HepG2 (cell line): ENCODE results near the gene CALD1. TPM values are rescaled to one million over a fixed set of nuclear protein-coding genes. Genes with fewer than 3 reads are reported as not detected.

ENCODE experiments used
- ATAC-seq: fragments of 200-7000 bp; cut with Tn5 transposase; 3 replicates; pipeline ENCODE4 v1.9.1; 2020; ENCODE audit warnings: mild to moderate bottlenecking, moderate library complexity
- BruUV-seq: library from RNA; stranded (reverse); fragments of 400-500 nt; replicated peaks from 2 replicates; lab custom pipeline; 2021; lab: Mats Ljungman, UMichigan
- CTCF ChIA-PET: fragments of 300-600 bp; formaldehyde crosslinking; extraction: SDS; loops from one replicate; lab custom pipeline; 2021; ENCODE audit warnings: low total read pairs, inconsistent platforms, low intra/inter-chr PET ratio; lab: Yijun Ruan, JAX
- POLR2A ChIA-PET: fragments of 350-600 bp; sonication (Branson Sonifier 250); formaldehyde crosslinking; loops from one replicate; lab custom pipeline; 2020; ENCODE audit warnings: antibody characterized with exemption, inconsistent platforms; lab: Yijun Ruan, JAX
- DNase-seq: peaks from one replicate; pipeline ENCODE4 v3.0.0-alpha.2; 2015; ENCODE audit warnings: low spot score
- FAIRE-seq: peaks from 3 replicates; lab custom pipeline; 2011; peaks lifted over from hg19 to GRCh38; lab: Jason Lieb, UNC
- H2AFZ ChIP-seq: one replicate; pipeline ENCODE4 v1.6.1; 2011; ENCODE audit warnings: low read length, inconsistent platforms
- H3K27ac ChIP-seq: fragments of 300-600 bp; 3 replicates; pipeline ENCODE4 v1.8.0; 2011; ENCODE audit warnings: mixed run types, mild to moderate bottlenecking, mixed read lengths, low read length, inconsistent platforms; ENCODE audit not compliant: insufficient read depth; ENCODE audit errors: extremely low read length
- H3K27me3 ChIP-seq, 2 experiments: fragments of 200-600 bp in 1 of 2; 2 replicates in 1 of 2; 3 replicates in 1 of 2; pipeline versions ENCODE4 v1.6.0 to v1.8.0; 2011; ENCODE audit warnings: low read length in 2 of 2, mild to moderate bottlenecking in 2 of 2, moderate library complexity in 2 of 2, inconsistent platforms in 1 of 2; ENCODE audit not compliant: insufficient read depth in 2 of 2, control insufficient read depth in 1 of 2
- H3K36me3 ChIP-seq, 2 experiments: fragments of 200-600 bp in 1 of 2; replicated peaks in 1 of 2; 2 replicates in 1 of 2; 3 replicates in 1 of 2; pipeline versions ENCODE4 v1.5.1 to v1.8.0; 2011; ENCODE audit warnings: low read length in 2 of 2, inconsistent platforms in 1 of 2; ENCODE audit not compliant: insufficient read depth in 2 of 2, control insufficient read depth in 1 of 2
- H3K4me1 ChIP-seq: 2 replicates; pipeline ENCODE4 v1.5.1; 2012; ENCODE audit warnings: low read length, inconsistent platforms; ENCODE audit not compliant: insufficient read depth
- H3K4me2 ChIP-seq: 2 replicates; pipeline ENCODE4 v1.6.0; 2011; ENCODE audit warnings: low read depth, low read length, inconsistent platforms
- H3K4me3 ChIP-seq, 3 experiments: fragments of 200-600 bp in 1 of 3; sonication (generic), shearing (Covaris generic) in 1 of 3; replicated peaks in 1 of 3; 2 replicates each; pipeline ENCODE4 v1.5.1; 2011 to 2016; ENCODE audit warnings: low read length in 3 of 3, inconsistent platforms in 2 of 3, low read depth in 2 of 3, mild to moderate bottlenecking in 2 of 3, control low read depth in 1 of 3, mixed read lengths in 1 of 3; ENCODE audit not compliant: insufficient read depth in 1 of 3
- H3K79me2 ChIP-seq: one replicate; pipeline ENCODE4 v1.6.1; 2011; ENCODE audit warnings: low read length, inconsistent platforms; ENCODE audit not compliant: insufficient read depth
- H3K9ac ChIP-seq: 2 replicates; pipeline ENCODE4 v1.6.0; 2011; ENCODE audit warnings: mild to moderate bottlenecking, low read depth, low read length, inconsistent platforms; ENCODE audit not compliant: insufficient read depth
- H3K9me3 ChIP-seq: 2 replicates; pipeline ENCODE4 v1.5.1; 2012; ENCODE audit warnings: mild to moderate bottlenecking, low read length
- H4K20me1 ChIP-seq: 2 replicates; pipeline ENCODE4 v1.6.0; 2011; ENCODE audit warnings: inconsistent platforms, mild to moderate bottlenecking, low read length, moderate library complexity; ENCODE audit not compliant: insufficient read depth
- HDAC6 ChIP-seq: fragments of 200-600 bp; sonication (generic); IDR thresholded peaks from 2 replicates; pipeline ENCODE4 v1.7.0; 2017; ENCODE audit warnings: mild to moderate bottlenecking, antibody characterized with exemption, low read length, low read depth
- HMGA1 ChIP-seq: sonication (generic); formaldehyde crosslinking; conservative IDR thresholded peaks from 2 replicates; pipeline ENCODE4 v1.4.0; 2020; ENCODE audit warnings: missing genetic modification reagents
- KDM2A ChIP-seq: sonication (generic); formaldehyde crosslinking; IDR thresholded peaks from 2 replicates; pipeline ENCODE4 v1.4.0; 2020; ENCODE audit warnings: low read depth, missing genetic modification reagents, borderline replicate concordance
- NR2F6 ChIP-seq, 2 experiments: IDR thresholded peaks; 2 replicates each; pipeline ENCODE4 v1.6.1; 2016; ENCODE audit warnings: antibody characterized with exemption in 1 of 2, mild to moderate bottlenecking in 1 of 2
- PAWR ChIP-seq: sonication (generic); formaldehyde crosslinking; IDR thresholded peaks from 2 replicates; pipeline ENCODE4 v1.4.0; 2020; ENCODE audit warnings: missing genetic modification reagents, mild to moderate bottlenecking, borderline replicate concordance
- ZFAT ChIP-seq: sonication (generic); formaldehyde crosslinking; conservative IDR thresholded peaks from 2 replicates; pipeline ENCODE4 v1.8.1; 2023; ENCODE audit warnings: missing genetic modification reagents, inconsistent platforms
- ZNF451 ChIP-seq: sonication (generic); formaldehyde crosslinking; IDR thresholded peaks from 2 replicates; pipeline ENCODE4 v1.5.0; 2020; ENCODE audit warnings: mild to moderate bottlenecking, missing genetic modification reagents
- ZNF7 ChIP-seq: IDR thresholded peaks from 2 replicates; pipeline ENCODE4 v1.6.1; 2016; ENCODE audit warnings: missing biosample characterization, missing genetic modification reagents
- ZNF816 ChIP-seq: sonication (generic); formaldehyde crosslinking; IDR thresholded peaks from 2 replicates; pipeline ENCODE4 v1.8.0; 2022; ENCODE audit warnings: missing genetic modification reagents, mild to moderate bottlenecking, borderline replicate concordance
- WGBS: methylation state at CpG from one replicate; pipeline ENCODE4 v1.1.6; 2017; ENCODE audit warnings: low lambda C conversion rate; 5-methylcytosine and 5-hydroxymethylcytosine counted together
- in situ Hi-C: cut with HindIII; loops from 2 replicates; pipeline ENCODE4 v1.10.0; 2017; ENCODE audit warnings: low pct_unique_long_range_greater_than_20kb; ENCODE audit not compliant: extremely low pct_ligation_motif_present
- intact Hi-C: fragments of 100-400 bp; cut with micrococcal nuclease; formaldehyde crosslinking; loops from one replicate; pipeline ENCODE4 v1.10.0; 2022; ENCODE audit not compliant: unreplicated experiment
- polyA plus RNA-seq, 8 experiments: library from polyadenylated mRNA; depleted of rRNA in 3 of 8; stranded (reverse) in 7 of 8; unstranded in 1 of 8; fragments of >200 nt; fragmentation: Illumina TruSeq in 4 of 8; extraction: Trizol in 4 of 8; gene quantifications; 2 replicates each; pipeline versions ENCODE4 v1.2.1 to v1.2.3, GENCODE V29; 2011 to 2016; ENCODE audit warnings: low read depth in 4 of 8, missing spikeins in 1 of 8, mixed read lengths in 1 of 8; ENCODE audit not compliant: insufficient read depth in 1 of 8
- total RNA-seq, 5 experiments: library from RNA; depleted of rRNA; stranded (reverse); fragments of >200 nt; fragmentation: Illumina TruSeq; extraction: Trizol; gene quantifications; 2 replicates each; pipeline ENCODE4 v1.2.3, GENCODE V29; 2016; ENCODE audit warnings: low read depth in 1 of 5
- TF ChIP-seq, protein P1 (sequence below): IDR thresholded peaks from 2 replicates; pipeline ENCODE4 v1.6.1; 2016; ENCODE audit warnings: missing biosample characterization, missing genetic modification reagents, low read depth
- TF ChIP-seq, protein P2 (sequence below): sonication (generic); formaldehyde crosslinking; IDR thresholded peaks from 2 replicates; pipeline ENCODE4 v1.8.0; 2022; ENCODE audit warnings: mild to moderate bottlenecking, missing genetic modification reagents, borderline replicate concordance
- TF ChIP-seq, protein P3 (sequence below): sonication (generic); formaldehyde crosslinking; IDR thresholded peaks from 2 replicates; pipeline ENCODE4 v1.5.1; 2020; ENCODE audit warnings: missing genetic modification reagents, mild to moderate bottlenecking, borderline replicate concordance
- TF ChIP-seq, protein P4 (sequence below): sonication (generic); formaldehyde crosslinking; IDR thresholded peaks from 2 replicates; pipeline ENCODE4 v1.9.0; 2021; ENCODE audit warnings: missing genetic modification reagents, borderline replicate concordance
- TF ChIP-seq, protein P5 (sequence below): sonication (generic); formaldehyde crosslinking; IDR thresholded peaks from 2 replicates; pipeline ENCODE4 v1.4.0; 2020; ENCODE audit warnings: missing genetic modification reagents, borderline replicate concordance

The CALD1 gene
- total and polyA plus RNA-seq, 2 of the 13 experiments (the other 11 are each of a cell fraction or from before 2014, with no cell fraction given), result 53.0 to 112 TPM

DNA sequence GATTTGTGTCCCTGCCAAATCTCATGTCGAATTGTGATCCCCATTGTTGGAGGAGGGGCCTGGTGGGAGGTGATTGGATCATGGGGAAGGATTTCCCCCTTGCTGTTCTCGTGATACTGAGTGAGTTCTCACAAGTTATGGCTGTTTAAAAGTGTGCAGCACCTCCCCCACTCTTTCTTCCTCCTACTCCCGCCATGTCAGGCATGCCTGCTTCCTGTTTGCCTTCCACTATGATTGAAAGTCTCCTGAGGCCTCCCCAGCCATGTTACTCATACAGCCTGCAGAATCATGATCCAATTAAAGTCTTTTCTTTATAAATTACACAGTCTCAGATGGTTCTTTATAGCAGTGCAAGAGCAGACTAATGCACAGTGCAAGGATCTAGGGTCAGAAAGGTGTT lies 75.4 kb downstream of the CALD1 start:
- CTCF ChIA-PET, result no interaction called here
- Histone ChIP-seq H3K36me3 (no peaks in the 10 kb centered on the region), H3K4me3 (no peak overlapping the region)
- 40% methylated on average over 3 of the region's 3 CpGs for WGBS
- TF ChIP-seq KDM2A (CRISPR knock-in tag) (no peak), PAWR (CRISPR knock-in tag) (no peak), ZNF816 (CRISPR knock-in tag) (no peak), HMGA1 (no peak), NR2F6 (IDR thresholded peaks at IDR 0.05) (no peak), NR2F6 (CRISPR knock-in tag; IDR thresholded peaks at IDR 0.05) (no peak), HDAC6 (no peak), ZNF7 (CRISPR knock-in tag) (no peak), ZFAT (CRISPR knock-in tag) (no peak), ZNF451 (CRISPR knock-in tag) (no peak)
- TF ChIP-seq, protein P1, sequence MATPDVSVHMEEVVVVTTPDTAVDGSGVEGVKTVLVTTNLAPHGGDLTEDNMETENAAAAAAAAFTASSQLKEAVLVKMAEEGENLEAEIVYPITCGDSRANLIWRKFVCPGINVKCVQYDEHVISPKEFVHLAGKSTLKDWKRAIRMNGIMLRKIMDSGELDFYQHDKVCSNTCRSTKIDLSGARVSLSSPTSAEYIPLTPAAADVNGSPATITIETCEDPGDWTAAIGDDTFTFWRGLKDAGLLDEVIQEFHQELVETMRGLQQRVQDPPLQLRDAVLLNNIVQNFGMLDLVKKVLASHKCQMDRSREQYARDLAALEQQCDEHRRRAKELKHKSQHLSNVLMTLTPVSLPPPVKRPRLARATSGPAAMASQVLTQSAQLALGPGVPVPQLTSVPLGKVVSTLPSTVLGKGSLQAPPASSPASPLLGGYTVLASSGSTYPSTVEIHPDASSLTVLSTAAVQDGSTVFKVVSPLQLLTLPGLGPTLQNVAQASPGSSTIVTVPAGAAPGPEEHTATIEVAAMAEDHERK (CRISPR knock-in tag), result no peak
- TF ChIP-seq, protein P2, sequence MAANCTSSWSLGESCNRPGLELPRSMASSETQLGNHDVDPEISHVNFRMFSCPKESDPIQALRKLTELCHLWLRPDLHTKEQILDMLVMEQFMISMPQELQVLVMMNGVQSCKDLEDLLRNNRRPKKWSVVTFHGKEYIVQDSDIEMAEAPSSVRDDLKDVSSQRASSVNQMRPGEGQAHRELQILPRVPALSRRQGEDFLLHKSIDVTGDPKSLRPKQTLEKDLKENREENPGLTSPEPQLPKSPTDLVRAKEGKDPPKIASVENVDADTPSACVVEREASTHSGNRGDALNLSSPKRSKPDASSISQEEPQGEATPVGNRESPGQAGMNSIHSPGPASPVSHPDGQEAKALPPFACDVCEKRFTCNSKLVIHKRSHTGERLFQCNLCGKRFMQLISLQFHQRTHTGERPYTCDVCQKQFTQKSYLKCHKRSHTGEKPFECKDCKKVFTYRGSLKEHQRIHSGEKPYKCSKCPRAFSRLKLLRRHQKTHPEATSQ, result no peak
- TF ChIP-seq, protein P3, sequence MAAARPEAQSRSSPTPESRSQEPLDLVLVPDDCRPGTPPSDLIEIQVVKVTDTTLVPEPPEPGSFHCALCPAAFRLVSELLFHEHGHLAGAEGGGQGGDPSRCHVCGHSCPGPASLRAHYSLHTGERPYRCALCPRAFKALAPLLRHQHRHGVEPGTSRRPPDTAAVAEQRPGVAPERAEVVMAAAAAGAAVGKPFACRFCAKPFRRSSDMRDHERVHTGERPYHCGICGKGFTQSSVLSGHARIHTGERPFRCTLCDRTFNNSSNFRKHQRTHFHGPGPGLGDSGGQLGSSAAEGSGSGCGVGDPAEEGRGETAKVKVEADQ (CRISPR knock-in tag), result no peak
- TF ChIP-seq, protein P4, sequence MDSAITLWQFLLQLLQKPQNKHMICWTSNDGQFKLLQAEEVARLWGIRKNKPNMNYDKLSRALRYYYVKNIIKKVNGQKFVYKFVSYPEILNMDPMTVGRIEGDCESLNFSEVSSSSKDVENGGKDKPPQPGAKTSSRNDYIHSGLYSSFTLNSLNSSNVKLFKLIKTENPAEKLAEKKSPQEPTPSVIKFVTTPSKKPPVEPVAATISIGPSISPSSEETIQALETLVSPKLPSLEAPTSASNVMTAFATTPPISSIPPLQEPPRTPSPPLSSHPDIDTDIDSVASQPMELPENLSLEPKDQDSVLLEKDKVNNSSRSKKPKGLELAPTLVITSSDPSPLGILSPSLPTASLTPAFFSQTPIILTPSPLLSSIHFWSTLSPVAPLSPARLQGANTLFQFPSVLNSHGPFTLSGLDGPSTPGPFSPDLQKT (CRISPR knock-in tag), result no peak
- TF ChIP-seq, protein P5, sequence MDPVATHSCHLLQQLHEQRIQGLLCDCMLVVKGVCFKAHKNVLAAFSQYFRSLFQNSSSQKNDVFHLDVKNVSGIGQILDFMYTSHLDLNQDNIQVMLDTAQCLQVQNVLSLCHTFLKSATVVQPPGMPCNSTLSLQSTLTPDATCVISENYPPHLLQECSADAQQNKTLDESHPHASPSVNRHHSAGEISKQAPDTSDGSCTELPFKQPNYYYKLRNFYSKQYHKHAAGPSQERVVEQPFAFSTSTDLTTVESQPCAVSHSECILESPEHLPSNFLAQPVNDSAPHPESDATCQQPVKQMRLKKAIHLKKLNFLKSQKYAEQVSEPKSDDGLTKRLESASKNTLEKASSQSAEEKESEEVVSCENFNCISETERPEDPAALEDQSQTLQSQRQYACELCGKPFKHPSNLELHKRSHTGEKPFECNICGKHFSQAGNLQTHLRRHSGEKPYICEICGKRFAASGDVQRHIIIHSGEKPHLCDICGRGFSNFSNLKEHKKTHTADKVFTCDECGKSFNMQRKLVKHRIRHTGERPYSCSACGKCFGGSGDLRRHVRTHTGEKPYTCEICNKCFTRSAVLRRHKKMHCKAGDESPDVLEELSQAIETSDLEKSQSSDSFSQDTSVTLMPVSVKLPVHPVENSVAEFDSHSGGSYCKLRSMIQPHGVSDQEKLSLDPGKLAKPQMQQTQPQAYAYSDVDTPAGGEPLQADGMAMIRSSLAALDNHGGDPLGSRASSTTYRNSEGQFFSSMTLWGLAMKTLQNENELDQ (CRISPR knock-in tag), result no peak
- TF ChIP-seq, all 625 proteins: peak for 0
- no peak for FAIRE-seq
- no peak for ATAC-seq
- Histone ChIP-seq H4K20me1 (no peaks in the 10 kb centered on the region), H3K79me2 (no peaks in the 10 kb centered on the region), H3K27ac (no peak overlapping the region), H2AFZ (no peak overlapping the region), H3K4me2 (no peak overlapping the region), H3K27me3 (no peaks in the 10 kb centered on the region), H3K9me3 (no peaks in the 10 kb centered on the region), H3K4me1 (no peaks in the 10 kb centered on the region), H3K9ac (no peak overlapping the region)
- intact Hi-C loops, result no loop called here
- POLR2A ChIA-PET, result no interaction called here
- DNase-seq, result no peak
- BruUV-seq, result no TSS peak
- in situ Hi-C loops, result no loop called here
